Right hindlimb (tissue), 1 donor: ENCODE data around the gene ZDHHC8.
A peak's percentile ranks its signal among the peaks of the same experiment; 100 is the strongest.
"Not testable (repeated sequence)": the region's sequence is repeated elsewhere in the genome, so short reads cannot be mapped to it uniquely, and the experiment has no call there.

Experiments used
- DNase-seq: peaks from one replicate; pipeline ENCODE4 v3.0.0-alpha.2; 2018

ZDHHC8 gene

GRCh38 chr22:20145206-20145831, 13.7 kb downstream of the ZDHHC8 start:
- no peak for DNase-seq

- no peak for DNase-seq
These were observed 14.2 kb downstream of the ZDHHC8 start for GRCh38 chr22:20145832-20146223.

- DNase-seq, result no peak
These were observed 15.2 kb downstream of the ZDHHC8 start for GRCh38 chr22:20146777-20147176.

- DNase-seq, result no peak
These were observed 15.8 kb downstream of the ZDHHC8 start for GRCh38 chr22:20147237-20147988.

- DNase-seq, result no peak
These were observed 16.8 kb downstream of the ZDHHC8 start for GRCh38 chr22:20148414-20148813.

GRCh38 chr22:20149257-20150250, 17.9 kb downstream of the ZDHHC8 start:
- DNase-seq, result no peak

- DNase-seq, result no peak
These were observed 19.0 kb downstream of the ZDHHC8 start, which contains the start of gene CCDC188 for GRCh38 chr22:20150381-20151275. CCDC188 (minus strand) TSS chr22:20151055; CDS start chr22:20150986, 69 bp downstream.

- no peak for DNase-seq
These were observed 19.6 kb downstream of the ZDHHC8 start for GRCh38 chr22:20151276-20151588.

GRCh38 chr22:20152464-20152890, 20.9 kb downstream of the ZDHHC8 start:
- no peak for DNase-seq

GRCh38 chr22:20153945-20154344, 22.3 kb downstream of the ZDHHC8 start:
- no peak for DNase-seq

- no peak for DNase-seq
These were observed 23.1 kb downstream of the ZDHHC8 start for GRCh38 chr22:20154602-20155187.

GRCh38 chr22:20155330-20156041, 23.9 kb downstream of the ZDHHC8 start:
- DNase-seq, result peak; percentile 61

- DNase-seq, result no peak
These were observed 24.4 kb downstream of the ZDHHC8 start for GRCh38 chr22:20156042-20156389.

- peak; percentile 89 for DNase-seq
These were observed 25.2 kb downstream of the ZDHHC8 start for GRCh38 chr22:20156611-20157429.

- no peak for DNase-seq
These were observed 26.0 kb downstream of the ZDHHC8 start for GRCh38 chr22:20157430-20158183.

GRCh38 chr22:20158391-20159036, 26.9 kb downstream of the ZDHHC8 start:
- DNase-seq, result no peak

GRCh38 chr22:20159076-20159475, 27.5 kb downstream of the ZDHHC8 start:
- peak; percentile 59 for DNase-seq

- DNase-seq, result not testable (repeated sequence)
These were observed 27.9 kb downstream of the ZDHHC8 start for GRCh38 chr22:20159531-20159930.

GRCh38 chr22:20160041-20160440, 28.4 kb downstream of the ZDHHC8 start:
- DNase-seq, result no peak
